GM21529 (cell line): ENCODE results near the gene KIAA0930.
"Not testable (repeated sequence)": the region's sequence is repeated elsewhere in the genome, so short reads cannot be mapped to it uniquely, and the experiment has no call there.

ENCODE experiments used
- ATAC-seq: cut with Tn5 transposase; IDR thresholded peaks from one replicate; pipeline ENCODE4 v1.9.1; 2021; ENCODE audit not compliant: unreplicated experiment

The KIAA0930 gene

GRCh38 chr22:45203150-45203951 is 37.3 kb downstream of the KIAA0930 start:
- no peak for ATAC-seq

- no peak for ATAC-seq
Measured at GRCh38 chr22:45202333-45203149, 38.2 kb downstream of the KIAA0930 start.

GRCh38 chr22:45201678-45202332 is 38.9 kb downstream of the KIAA0930 start:
- ATAC-seq, result no peak

- ATAC-seq, result no peak
Measured at GRCh38 chr22:45200860-45201511, 39.7 kb downstream of the KIAA0930 start.

GRCh38 chr22:45200230-45200629 is 40.5 kb downstream of the KIAA0930 start:
- no peak for ATAC-seq

- ATAC-seq, result no peak
Measured at GRCh38 chr22:45199723-45200122, 41.0 kb downstream of the KIAA0930 start.

GRCh38 chr22:45198463-45198795 is 42.3 kb downstream of the KIAA0930 start:
- ATAC-seq, result no peak

GRCh38 chr22:45197606-45198462 is 42.9 kb downstream of the KIAA0930 start:
- no peak for ATAC-seq

GRCh38 chr22:45196926-45197605 is 43.6 kb downstream of the KIAA0930 start:
- no peak for ATAC-seq

- no peak for ATAC-seq
Measured at GRCh38 chr22:45196308-45196707, 44.4 kb downstream of the KIAA0930 start.

- ATAC-seq, result no peak
Measured at GRCh38 chr22:45195616-45196015, 45.1 kb downstream of the KIAA0930 start.

- ATAC-seq, result no peak
Measured at GRCh38 chr22:45194686-45195085, 46.0 kb downstream of the KIAA0930 start.

GRCh38 chr22:45192701-45193187 is 48.0 kb downstream of the KIAA0930 start:
- ATAC-seq, result no peak

- not testable (repeated sequence) for ATAC-seq
Measured at GRCh38 chr22:45191746-45192145, 48.9 kb downstream of the KIAA0930 start.

GRCh38 chr22:45190202-45190872 is 50.4 kb downstream of the KIAA0930 start:
- no peak for ATAC-seq

GRCh38 chr22:45188779-45189178 is 51.9 kb downstream of the KIAA0930 start:
- no peak for ATAC-seq

GRCh38 chr22:45187891-45188290 is 52.8 kb downstream of the KIAA0930 start:
- no peak for ATAC-seq

- no peak for ATAC-seq
Measured at GRCh38 chr22:45185718-45186514, 54.8 kb downstream of the KIAA0930 start.
